ENCODE data around the gene MAPKAPK3. TPM values are rescaled to one million over a fixed set of nuclear protein-coding genes. Genes with fewer than 3 reads are reported as not detected.
A peak's percentile ranks its signal among the peaks of the same experiment; 100 is the strongest.

Gene MAPKAPK3
- total RNA-seq, 1 donor from 2014 or later: 117 TPM

DNA sequence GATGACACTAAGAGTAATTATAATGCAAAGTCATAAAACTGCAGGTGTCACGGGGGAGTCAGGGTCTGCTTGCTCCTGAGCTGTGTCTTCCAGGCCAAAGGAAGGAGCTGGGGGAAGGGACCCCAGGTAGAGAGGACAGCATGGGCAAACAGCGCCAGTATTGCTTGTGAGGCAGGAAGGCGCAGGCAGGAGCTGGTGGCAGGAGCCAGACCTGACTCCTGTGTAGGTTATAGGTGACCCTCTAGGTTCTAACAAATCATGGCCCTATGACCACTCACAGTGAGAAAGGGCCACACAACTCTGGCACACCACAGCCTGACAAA lies 7.2 kb upstream of the MAPKAPK3 start:
- no peak for DNase-seq (ENCODE audit: low read depth)
- TF ChIP-seq CTCF (conservative IDR thresholded peaks at IDR 0.05; ENCODE audit: low read depth, low read length): no peak
- peak overlapping the region; percentile 87 for H3K4me3 ChIP-seq (ENCODE audit: low read depth, low read length)

DNA sequence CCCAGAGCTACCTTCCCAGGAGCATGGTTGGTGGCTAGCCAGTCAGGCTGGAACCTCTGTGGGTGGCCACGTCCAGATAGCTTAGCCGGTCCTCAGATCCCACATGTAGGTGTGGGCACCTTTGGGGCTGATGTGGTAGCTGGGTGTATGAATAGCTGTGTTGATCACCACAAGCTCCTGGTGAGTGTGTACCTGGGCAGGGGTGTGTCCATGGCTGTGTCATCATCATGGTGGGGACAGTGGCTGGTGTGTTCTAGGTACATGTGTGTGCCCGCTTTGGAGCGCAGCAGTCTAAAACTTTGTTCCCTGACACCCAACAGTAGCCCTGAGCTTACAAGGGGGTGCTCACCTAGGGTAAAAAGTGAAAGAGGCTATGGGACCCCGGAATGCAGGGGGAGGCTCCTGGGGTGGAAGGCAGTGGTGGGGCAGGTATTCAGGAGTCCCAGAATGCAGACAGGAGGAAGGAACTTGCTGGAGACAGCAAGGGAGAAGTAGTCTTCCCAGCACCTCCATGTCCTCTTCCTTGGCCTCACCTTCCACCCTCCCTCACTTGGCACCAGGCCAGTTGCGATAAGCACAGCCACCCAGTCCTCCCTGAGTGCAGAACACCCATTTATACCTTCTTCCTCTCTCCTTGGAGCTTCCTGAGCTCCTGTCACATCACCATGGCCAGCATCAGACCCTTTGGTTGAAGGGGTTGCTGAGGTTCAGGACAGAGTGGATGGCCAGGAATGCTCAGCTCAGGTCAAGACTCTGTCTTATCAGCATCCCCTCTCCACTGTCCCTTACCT lies 6.6 kb upstream of the MAPKAPK3 start:
- DNase-seq (ENCODE audit: low read depth): no peak
- no peak for TF ChIP-seq CTCF (conservative IDR thresholded peaks at IDR 0.05; ENCODE audit: low read depth, low read length)
- H3K4me3 ChIP-seq (ENCODE audit: low read depth, low read length): peak overlapping the region; percentile 87

- TF ChIP-seq CTCF (conservative IDR thresholded peaks at IDR 0.05; ENCODE audit: low read depth, low read length): no peak
- DNase-seq (ENCODE audit: low read depth): no peak
- H3K4me3 ChIP-seq (ENCODE audit: low read depth, low read length): peak overlapping the region; percentile 87
Measured at GRCh38 chr3:50610992-50611463, 5.9 kb upstream of the MAPKAPK3 start.

- H3K4me3 ChIP-seq (ENCODE audit: low read depth, low read length): peak within 1 kb of the TSS; percentile 87
- TF ChIP-seq CTCF (conservative IDR thresholded peaks at IDR 0.05; ENCODE audit: low read depth, low read length): peak; percentile 45
- no peak for DNase-seq (ENCODE audit: low read depth)
Measured at GRCh38 chr3:50611464-50612233, 5.3 kb upstream of the MAPKAPK3 start, which contains the start of gene CISH. Gene CISH, minus strand, starts transcription at chr3:50611774. Its CDS starts 124 bp downstream, at chr3:50611650.

DNA sequence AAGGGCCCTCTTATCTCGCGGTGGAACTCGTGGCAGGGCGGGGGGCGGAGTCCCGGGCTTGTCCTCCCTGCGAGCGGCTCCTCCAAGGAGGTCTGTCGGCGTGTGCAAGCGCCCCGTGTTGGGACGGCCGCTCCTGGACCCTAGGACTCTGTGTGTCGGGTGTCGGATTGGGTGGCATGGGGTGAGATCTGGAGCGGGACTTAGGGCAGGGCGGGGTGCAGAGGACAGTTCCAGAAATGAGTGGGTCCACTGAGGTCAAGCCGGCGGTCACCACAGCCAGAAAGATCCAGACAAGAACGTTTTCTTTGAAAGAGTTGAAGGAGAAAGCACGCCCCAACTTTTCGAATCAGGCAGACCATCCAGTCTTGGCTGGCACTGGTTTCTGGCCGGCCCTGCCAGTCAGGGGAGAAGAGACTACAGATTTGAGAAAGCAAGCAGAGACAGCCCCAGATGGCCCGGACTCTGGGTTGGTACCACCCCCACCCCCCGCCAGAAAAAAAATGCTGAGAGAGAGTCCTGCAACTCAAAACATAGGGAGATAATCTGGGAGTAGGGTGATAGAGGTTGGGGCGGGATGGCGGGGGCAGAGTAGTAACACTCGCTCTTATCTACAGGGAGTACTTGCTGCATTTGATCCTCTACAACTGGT lies 4.6 kb upstream of the MAPKAPK3 start:
- TF ChIP-seq CTCF (conservative IDR thresholded peaks at IDR 0.05; ENCODE audit: low read depth, low read length): no peak
- H3K4me3 ChIP-seq (ENCODE audit: low read depth, low read length): peak overlapping the region; percentile 87
- no peak for DNase-seq (ENCODE audit: low read depth)

DNA sequence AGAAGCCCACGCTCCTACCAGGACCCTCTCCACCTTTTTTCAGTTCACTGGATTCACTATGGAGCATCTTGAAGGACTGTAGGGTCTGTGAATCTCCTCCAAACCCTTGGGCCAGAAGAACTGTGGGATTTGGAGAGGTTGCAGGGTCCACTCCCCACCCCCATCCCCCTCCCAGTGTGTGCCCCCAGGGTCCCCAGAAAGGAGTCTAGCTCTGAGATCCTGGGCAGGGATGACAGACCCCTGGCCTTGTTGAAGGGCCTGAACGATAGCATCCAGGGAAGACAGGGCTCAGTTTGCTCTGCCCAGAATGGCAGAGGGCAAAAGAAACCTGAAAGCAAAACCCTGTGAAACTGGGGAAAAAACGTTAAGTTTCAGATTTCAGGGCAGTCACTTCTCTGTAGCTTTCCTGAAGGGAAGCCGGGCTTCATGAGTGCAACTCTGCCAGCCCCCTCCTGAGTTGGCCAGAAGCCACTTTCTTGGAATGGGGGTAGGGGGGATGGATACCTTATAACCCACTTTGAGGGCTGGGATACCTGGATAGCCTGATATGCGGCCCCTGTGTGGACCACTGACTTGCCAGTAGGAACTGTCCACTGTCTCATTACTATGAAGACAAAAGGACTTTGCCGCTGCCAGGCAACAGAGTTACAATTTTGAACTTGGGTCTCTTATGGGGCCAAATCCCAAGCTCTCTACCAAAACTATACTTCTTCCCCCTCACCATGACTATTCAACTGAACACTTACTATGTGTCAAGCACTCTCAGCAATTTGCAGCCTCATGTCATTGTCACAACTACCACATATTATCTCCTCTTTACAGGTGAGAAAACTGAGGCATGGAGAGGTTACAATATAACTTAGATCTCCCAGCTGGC lies 3.7 kb upstream of the MAPKAPK3 start:
- no peak for DNase-seq (ENCODE audit: low read depth)
- TF ChIP-seq CTCF (conservative IDR thresholded peaks at IDR 0.05; ENCODE audit: low read depth, low read length): no peak
- H3K4me3 ChIP-seq (ENCODE audit: low read depth, low read length): no peak overlapping the region

Measured in epithelial cell of proximal tubule (primary cell).